H9 (cell line): ENCODE results near the gene SETDB1. TPM values are rescaled to one million over a fixed set of nuclear protein-coding genes. Genes with fewer than 3 reads are reported as not detected.

Source experiments
- DNase-seq: peaks from one replicate; pipeline ENCODE4 v3.0.0-alpha.2; 2017
- H2AFZ ChIP-seq: one replicate; pipeline ENCODE4 v1.6.1; 2013; ENCODE audit warnings: mild to moderate bottlenecking, low read length, control low read depth, moderate library complexity
- H2AK5ac ChIP-seq: 2 replicates; pipeline ENCODE4 v1.6.1; 2013; ENCODE audit warnings: low read length, control low read depth, mixed read lengths; ENCODE audit not compliant: insufficient read length
- H2BK120ac ChIP-seq: one replicate; pipeline ENCODE4 v1.6.1; 2013; ENCODE audit warnings: low read depth, mild to moderate bottlenecking, low read length, control low read depth, inconsistent platforms; ENCODE audit not compliant: poor library complexity, severe bottlenecking
- H2BK12ac ChIP-seq: 2 replicates; pipeline ENCODE4 v1.6.1; 2013; ENCODE audit warnings: low read length, control low read depth, mixed read lengths, low read depth; ENCODE audit not compliant: insufficient read length
- H2BK15ac ChIP-seq: 2 replicates; pipeline ENCODE4 v1.6.1; 2013; ENCODE audit warnings: low read depth, low read length, control low read depth
- H2BK20ac ChIP-seq: one replicate; pipeline ENCODE4 v1.6.1; 2013; ENCODE audit warnings: low read depth, mild to moderate bottlenecking, low read length, control low read depth, inconsistent platforms; ENCODE audit not compliant: poor library complexity, severe bottlenecking
- H2BK5ac ChIP-seq: 2 replicates; pipeline ENCODE4 v1.6.1; 2013; ENCODE audit warnings: low read length, control low read depth, mixed read lengths; ENCODE audit not compliant: insufficient read length
- H3K14ac ChIP-seq: 2 replicates; pipeline ENCODE4 v1.6.1; 2013; ENCODE audit warnings: low read length, control low read depth; ENCODE audit not compliant: insufficient read depth
- H3K18ac ChIP-seq: 2 replicates; pipeline ENCODE4 v1.6.1; 2013; ENCODE audit warnings: low read depth, mild to moderate bottlenecking, mixed read lengths, low read length, control low read depth; ENCODE audit not compliant: insufficient read length
- H3K23ac ChIP-seq: 2 replicates; pipeline ENCODE4 v1.6.1; 2013; ENCODE audit warnings: low read length, control low read depth, mixed read lengths, low read depth; ENCODE audit not compliant: insufficient read length
- H3K23me2 ChIP-seq: 2 replicates; pipeline ENCODE4 v1.6.1; 2013; ENCODE audit warnings: low read depth, mild to moderate bottlenecking, mixed read lengths, low read length, control low read depth; ENCODE audit not compliant: insufficient read length, poor library complexity, severe bottlenecking
- H3K27ac ChIP-seq: 2 replicates; pipeline ENCODE4 v1.5.1; 2013; ENCODE audit warnings: low read length, control low read depth, mixed read lengths, low read depth; ENCODE audit not compliant: insufficient read length
- H3K27me3 ChIP-seq: 2 replicates; pipeline ENCODE4 v1.6.1; 2013; ENCODE audit warnings: low read length, control low read depth, inconsistent platforms; ENCODE audit not compliant: insufficient read depth
- H3K4ac ChIP-seq: 2 replicates; pipeline ENCODE4 v1.6.1; 2013; ENCODE audit warnings: low read depth, mild to moderate bottlenecking, control low read depth, inconsistent platforms, low read length, moderate library complexity
- H3K4me1 ChIP-seq: 2 replicates; pipeline ENCODE4 v1.6.1; 2013; ENCODE audit warnings: low read length, control low read depth, inconsistent platforms; ENCODE audit not compliant: insufficient read depth
- H3K4me2 ChIP-seq: 2 replicates; pipeline ENCODE4 v1.6.1; 2013; ENCODE audit warnings: low read length, control low read depth, mixed read lengths; ENCODE audit not compliant: insufficient read length, insufficient read depth
- H3K56ac ChIP-seq: 2 replicates; pipeline ENCODE4 v1.6.1; 2013; ENCODE audit warnings: low read depth, mild to moderate bottlenecking, mixed read lengths, low read length, control low read depth; ENCODE audit not compliant: insufficient read length
- H3K79me1 ChIP-seq: 2 replicates; pipeline ENCODE4 v1.6.1; 2013; ENCODE audit warnings: low read depth, mild to moderate bottlenecking, moderate library complexity, low read length, control low read depth, inconsistent platforms; ENCODE audit not compliant: insufficient read depth, poor library complexity, severe bottlenecking
- H3K79me2 ChIP-seq: 2 replicates; pipeline ENCODE4 v1.6.1; 2013; ENCODE audit warnings: low read length, control low read depth, inconsistent platforms; ENCODE audit not compliant: insufficient read depth
- H3K9ac ChIP-seq: 2 replicates; pipeline ENCODE4 v1.6.1; 2013; ENCODE audit warnings: low read length, control low read depth, mixed read lengths; ENCODE audit not compliant: insufficient read length; ENCODE audit errors: extremely low read depth
- H3K9me3 ChIP-seq: one replicate; pipeline ENCODE4 v1.6.1; 2013; ENCODE audit warnings: low read depth, low read length, inconsistent platforms; ENCODE audit not compliant: control insufficient read depth
- H3T11ph ChIP-seq: one replicate; pipeline ENCODE4 v1.6.1; 2013; ENCODE audit warnings: mild to moderate bottlenecking, low read length, control low read depth, inconsistent platforms
- H4K20me1 ChIP-seq: one replicate; pipeline ENCODE4 v1.6.1; 2013; ENCODE audit not compliant: control insufficient read depth, insufficient read length, insufficient read depth
- H4K5ac ChIP-seq: 2 replicates; pipeline ENCODE4 v1.6.1; 2013; ENCODE audit warnings: low read depth, mild to moderate bottlenecking, mixed read lengths, low read length, control low read depth; ENCODE audit not compliant: insufficient read length
- H4K8ac ChIP-seq: replicated peaks from 2 replicates; pipeline ENCODE4 v1.6.1; 2013; ENCODE audit warnings: low read length, control low read depth, mixed read lengths, low read depth; ENCODE audit not compliant: insufficient read length
- H4K91ac ChIP-seq: 2 replicates; pipeline ENCODE4 v1.6.1; 2013; ENCODE audit warnings: low read depth, mild to moderate bottlenecking, moderate library complexity, mixed read lengths, low read length, control low read depth; ENCODE audit not compliant: insufficient read length
- H3K27ac Mint-ChIP-seq, 3 experiments: 2 replicates in 2 of 3; 3 replicates in 1 of 3; pipeline ENCODE4 v1.8.0; 2020 to 2021; ENCODE audit warnings: mixed read lengths in 3 of 3, mild to moderate bottlenecking in 1 of 3, moderate library complexity in 1 of 3
- H3K27me3 Mint-ChIP-seq: 2 replicates; pipeline ENCODE4 v1.8.0; 2021; ENCODE audit warnings: low read depth, mild to moderate bottlenecking, moderate library complexity, mixed read lengths
- H3K36me3 Mint-ChIP-seq, 3 experiments: 2 replicates in 2 of 3; 3 replicates in 1 of 3; pipeline ENCODE4 v1.8.0; 2020 to 2021; ENCODE audit warnings: low read depth in 3 of 3, mixed read lengths in 3 of 3; ENCODE audit not compliant: insufficient read depth in 1 of 3
- H3K4me1 Mint-ChIP-seq, 2 experiments: 2 replicates each; pipeline ENCODE4 v1.8.0; 2020; ENCODE audit warnings: mixed read lengths in 2 of 2
- H3K4me3 Mint-ChIP-seq, 2 experiments: 2 replicates in 1 of 2; 3 replicates in 1 of 2; pipeline ENCODE4 v1.8.0; 2020 to 2021; ENCODE audit warnings: mild to moderate bottlenecking in 2 of 2, mixed read lengths in 2 of 2, moderate library complexity in 1 of 2
- H3K9me3 Mint-ChIP-seq, 2 experiments: 2 replicates in 1 of 2; 3 replicates in 1 of 2; pipeline ENCODE4 v1.8.0; 2020; ENCODE audit warnings: mild to moderate bottlenecking in 2 of 2, mixed read lengths in 2 of 2, moderate library complexity in 1 of 2
- WGBS: extraction: QIAGEN DNeasy Blood & Tissue Kit; methylation state at CpG from one replicate; pipeline ENCODE4 v1.1.7; 2013; ENCODE audit warnings: missing lambda C conversion rate, low lambda C conversion rate, mixed read lengths; ENCODE audit not compliant: insufficient read length; ENCODE audit errors: extremely low coverage; 5-methylcytosine and 5-hydroxymethylcytosine counted together
- total RNA-seq: library from RNA; stranded (reverse); gene quantifications from 2 replicates; pipeline ENCODE4 v1.2.1, GENCODE V29; 2021
- TF ChIP-seq, protein P1 (sequence below): fragments of 200-600 bp; sonication (generic); conservative IDR thresholded peaks from 3 replicates; pipeline ENCODE4 v1.8.0; 2021; ENCODE audit warnings: antibody characterized with exemption, mild to moderate bottlenecking

The SETDB1 gene
- total RNA-seq, 1 experiment from 2014 or later = 62.1 TPM

DNA sequence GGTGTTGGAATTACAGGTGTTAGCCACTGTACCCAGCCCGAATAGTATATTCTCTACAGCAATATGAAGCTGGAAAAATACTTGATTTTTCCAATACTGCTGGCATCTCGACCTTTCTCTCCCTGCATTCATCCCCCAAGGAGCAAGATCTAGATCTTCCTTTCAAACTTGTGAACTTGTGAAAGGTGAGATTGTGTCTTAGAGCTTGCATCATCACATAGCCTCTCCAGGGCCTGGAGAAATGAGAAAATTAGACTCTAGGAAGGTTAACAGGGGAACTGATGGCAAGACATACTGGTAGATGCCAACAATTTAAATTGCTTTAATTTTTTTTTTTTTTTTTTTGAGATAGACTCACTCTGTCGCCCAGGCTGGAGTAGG, 84.2 kb downstream of the SETDB1 start:
- H4K91ac ChIP-seq = no peak overlapping the region
- no peaks in the 10 kb centered on the region for H3K27me3 ChIP-seq
- no peak overlapping the region for H4K8ac ChIP-seq
- H2AK5ac ChIP-seq = no peak overlapping the region
- Mint-ChIP-seq H3K27me3 (no peaks in the 10 kb centered on the region; the same call in 1 of the 2 replicates), H3K4me3 (no peak overlapping the region), H3K36me3 (no peaks in the 10 kb centered on the region), H3K27ac (no peak overlapping the region), H3K4me1 (peaks cover 34 to 36% of the 10 kb centered on the region in 2 experiments), H3K9me3 (no peaks in the 10 kb centered on the region; a peak in 2 of 5 replicates)
- no peak overlapping the region for H2BK15ac ChIP-seq
- no peak overlapping the region for H3K4me2 ChIP-seq
- no peak overlapping the region for H2AFZ ChIP-seq
- H2BK12ac ChIP-seq = no peak overlapping the region
- H3K79me1 ChIP-seq = no peaks in the 10 kb centered on the region
- H3K9me3 ChIP-seq = no peaks in the 10 kb centered on the region
- H2BK20ac ChIP-seq = no peak overlapping the region
- no peak overlapping the region for H3K27ac ChIP-seq
- peaks cover 5% of the 10 kb centered on the region; the same call in 1 of the 2 replicates for H3K4me1 ChIP-seq
- H3K9ac ChIP-seq = no peak overlapping the region
- H3K23me2 ChIP-seq = peaks cover 13% of the 10 kb centered on the region
- H2BK5ac ChIP-seq = no peak overlapping the region
- H2BK120ac ChIP-seq = no peak overlapping the region
- no peak overlapping the region for H3T11ph ChIP-seq
- no peaks in the 10 kb centered on the region for H4K20me1 ChIP-seq
- H3K23ac ChIP-seq = no peak overlapping the region
- no CpG with 5 or more reads among the region's 3 CpGs for WGBS
- DNase-seq = no peak
- H3K79me2 ChIP-seq = no peaks in the 10 kb centered on the region; the same call in 1 of the 2 replicates
- TF ChIP-seq, protein P1, sequence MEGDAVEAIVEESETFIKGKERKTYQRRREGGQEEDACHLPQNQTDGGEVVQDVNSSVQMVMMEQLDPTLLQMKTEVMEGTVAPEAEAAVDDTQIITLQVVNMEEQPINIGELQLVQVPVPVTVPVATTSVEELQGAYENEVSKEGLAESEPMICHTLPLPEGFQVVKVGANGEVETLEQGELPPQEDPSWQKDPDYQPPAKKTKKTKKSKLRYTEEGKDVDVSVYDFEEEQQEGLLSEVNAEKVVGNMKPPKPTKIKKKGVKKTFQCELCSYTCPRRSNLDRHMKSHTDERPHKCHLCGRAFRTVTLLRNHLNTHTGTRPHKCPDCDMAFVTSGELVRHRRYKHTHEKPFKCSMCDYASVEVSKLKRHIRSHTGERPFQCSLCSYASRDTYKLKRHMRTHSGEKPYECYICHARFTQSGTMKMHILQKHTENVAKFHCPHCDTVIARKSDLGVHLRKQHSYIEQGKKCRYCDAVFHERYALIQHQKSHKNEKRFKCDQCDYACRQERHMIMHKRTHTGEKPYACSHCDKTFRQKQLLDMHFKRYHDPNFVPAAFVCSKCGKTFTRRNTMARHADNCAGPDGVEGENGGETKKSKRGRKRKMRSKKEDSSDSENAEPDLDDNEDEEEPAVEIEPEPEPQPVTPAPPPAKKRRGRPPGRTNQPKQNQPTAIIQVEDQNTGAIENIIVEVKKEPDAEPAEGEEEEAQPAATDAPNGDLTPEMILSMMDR = no peak
- H3K14ac ChIP-seq = no peak overlapping the region
- H3K4ac ChIP-seq = no peak overlapping the region
- no peak overlapping the region for H3K56ac ChIP-seq
- H4K5ac ChIP-seq = no peak overlapping the region
- H3K18ac ChIP-seq = no peak overlapping the region
